Type B pancreatic cell (in vitro differentiated cells): ENCODE results near the gene NDFIP2. TPM values are rescaled to one million over a fixed set of nuclear protein-coding genes. Genes with fewer than 3 reads are reported as not detected.

Source experiments
- DNase-seq: peaks from one replicate; pipeline ENCODE4 v3.0.0; 2021; ENCODE audit warnings: mixed read lengths; ENCODE audit not compliant: unreplicated experiment; ENCODE audit errors: extremely low spot score
- H3K27ac Mint-ChIP-seq: 2 replicates; pipeline ENCODE4 v1.8.0; 2021; ENCODE audit warnings: mild to moderate bottlenecking, mixed read lengths
- H3K27me3 Mint-ChIP-seq: 2 replicates; pipeline ENCODE4 v1.8.0; 2021; ENCODE audit warnings: mixed read lengths
- H3K36me3 Mint-ChIP-seq: 2 replicates; pipeline ENCODE4 v1.8.0; 2021; ENCODE audit warnings: mixed read lengths
- H3K4me1 Mint-ChIP-seq: one replicate; pipeline ENCODE4 v1.8.0; 2021; ENCODE audit warnings: mixed read lengths; ENCODE audit not compliant: unreplicated experiment
- H3K4me3 Mint-ChIP-seq: 2 replicates; pipeline ENCODE4 v1.8.0; 2021; ENCODE audit warnings: mild to moderate bottlenecking, mixed read lengths
- H3K9me3 Mint-ChIP-seq: 2 replicates; pipeline ENCODE4 v1.8.0; 2021; ENCODE audit warnings: mixed read lengths
- total RNA-seq: library from RNA; stranded (reverse); gene quantifications from 2 replicates; pipeline ENCODE4 v1.2.1, GENCODE V29; 2021; ENCODE audit warnings: low replicate concordance
- TF ChIP-seq, protein P1 (sequence below): fragments of 200-600 bp; sonication (generic); conservative IDR thresholded peaks from 2 replicates; pipeline ENCODE4 v1.5.0; 2021; ENCODE audit warnings: antibody characterized with exemption, mild to moderate bottlenecking

Gene NDFIP2
- total RNA-seq, 1 donor from 2014 or later, result 41.7 TPM

DNA sequence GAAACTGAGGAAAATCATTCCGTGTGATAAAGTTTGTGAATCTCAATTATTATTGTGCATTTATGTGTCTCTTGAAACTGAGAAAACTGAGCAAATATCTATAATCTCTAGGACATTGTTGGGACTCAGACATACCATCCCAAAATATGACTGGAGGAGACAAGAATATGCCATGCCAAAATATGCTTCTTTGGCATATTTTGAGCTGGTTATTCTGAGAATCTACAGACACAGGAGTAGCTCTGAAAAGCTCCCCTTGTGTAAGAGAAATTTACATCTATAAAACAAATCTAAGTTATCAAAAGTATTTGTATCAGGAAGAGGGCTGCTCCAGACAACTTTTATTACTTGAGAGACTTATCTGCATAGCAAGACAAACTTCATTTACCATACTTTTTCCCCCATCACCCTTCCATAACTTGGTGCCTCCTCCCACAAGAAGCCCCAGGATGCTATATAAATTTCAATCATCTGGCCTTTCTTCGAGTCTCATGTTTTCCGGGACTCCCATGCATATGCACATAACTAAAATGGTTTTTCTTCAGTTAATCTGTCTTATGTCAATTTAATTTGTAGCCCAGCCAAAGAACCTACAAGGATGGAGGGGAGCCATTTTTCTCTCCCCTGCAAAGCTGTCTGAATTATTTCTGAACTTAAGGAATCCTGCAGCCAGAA lies 28.6 kb upstream of the NDFIP2 start:
- no peak overlapping the region for H3K27ac Mint-ChIP-seq
- no peaks in the 10 kb centered on the region for H3K27me3 Mint-ChIP-seq
- peaks cover 5% of the 10 kb centered on the region for H3K9me3 Mint-ChIP-seq
- peaks cover 3% of the 10 kb centered on the region for H3K36me3 Mint-ChIP-seq
- no peak for DNase-seq
- H3K4me3 Mint-ChIP-seq, result no peak overlapping the region
- H3K4me1 Mint-ChIP-seq, result peaks cover 5% of the 10 kb centered on the region
- TF ChIP-seq, protein P1, sequence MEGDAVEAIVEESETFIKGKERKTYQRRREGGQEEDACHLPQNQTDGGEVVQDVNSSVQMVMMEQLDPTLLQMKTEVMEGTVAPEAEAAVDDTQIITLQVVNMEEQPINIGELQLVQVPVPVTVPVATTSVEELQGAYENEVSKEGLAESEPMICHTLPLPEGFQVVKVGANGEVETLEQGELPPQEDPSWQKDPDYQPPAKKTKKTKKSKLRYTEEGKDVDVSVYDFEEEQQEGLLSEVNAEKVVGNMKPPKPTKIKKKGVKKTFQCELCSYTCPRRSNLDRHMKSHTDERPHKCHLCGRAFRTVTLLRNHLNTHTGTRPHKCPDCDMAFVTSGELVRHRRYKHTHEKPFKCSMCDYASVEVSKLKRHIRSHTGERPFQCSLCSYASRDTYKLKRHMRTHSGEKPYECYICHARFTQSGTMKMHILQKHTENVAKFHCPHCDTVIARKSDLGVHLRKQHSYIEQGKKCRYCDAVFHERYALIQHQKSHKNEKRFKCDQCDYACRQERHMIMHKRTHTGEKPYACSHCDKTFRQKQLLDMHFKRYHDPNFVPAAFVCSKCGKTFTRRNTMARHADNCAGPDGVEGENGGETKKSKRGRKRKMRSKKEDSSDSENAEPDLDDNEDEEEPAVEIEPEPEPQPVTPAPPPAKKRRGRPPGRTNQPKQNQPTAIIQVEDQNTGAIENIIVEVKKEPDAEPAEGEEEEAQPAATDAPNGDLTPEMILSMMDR, result no peak

DNA sequence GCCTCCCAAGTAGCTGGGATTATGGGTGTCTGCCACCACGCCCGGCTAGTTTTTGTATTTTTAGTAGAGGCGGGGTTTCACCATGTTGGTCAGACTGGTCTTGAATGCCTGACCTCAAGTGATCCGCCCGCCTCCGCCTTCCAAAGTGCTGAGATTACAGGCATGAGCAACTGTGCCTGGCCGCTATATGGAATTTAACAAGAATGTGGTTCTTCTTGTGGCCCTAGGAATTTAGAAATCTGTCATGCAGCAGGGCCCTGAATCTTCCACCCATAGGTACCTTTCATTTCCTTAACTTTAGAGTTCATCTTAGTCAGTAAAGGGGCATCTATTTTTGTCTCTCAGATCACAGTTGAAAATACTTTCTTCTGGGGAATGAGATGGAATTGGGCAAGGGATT lies 25.6 kb upstream of the NDFIP2 start:
- no peaks in the 10 kb centered on the region for H3K27me3 Mint-ChIP-seq
- H3K4me1 Mint-ChIP-seq, result peaks cover 13% of the 10 kb centered on the region
- peak overlapping the region; percentile 18 for H3K4me3 Mint-ChIP-seq
- TF ChIP-seq, protein P1, result no peak
- peak overlapping the region; percentile 91 for H3K27ac Mint-ChIP-seq
- H3K9me3 Mint-ChIP-seq, result peaks cover 11% of the 10 kb centered on the region
- peaks cover 3% of the 10 kb centered on the region for H3K36me3 Mint-ChIP-seq
- DNase-seq, result no peak

GRCh38 chr13:79456051-79456450 lies 24.9 kb upstream of the NDFIP2 start:
- H3K27me3 Mint-ChIP-seq, result no peaks in the 10 kb centered on the region
- peak overlapping the region; percentile 91 for H3K27ac Mint-ChIP-seq
- H3K9me3 Mint-ChIP-seq, result peaks cover 11% of the 10 kb centered on the region
- TF ChIP-seq, protein P1, result no peak
- peaks cover 13% of the 10 kb centered on the region for H3K4me1 Mint-ChIP-seq
- DNase-seq, result no peak
- H3K4me3 Mint-ChIP-seq, result no peak overlapping the region
- peaks cover 3% of the 10 kb centered on the region for H3K36me3 Mint-ChIP-seq

- Mint-ChIP-seq H3K27ac (peak overlapping the region; percentile 68), H3K36me3 (peaks cover 3% of the 10 kb centered on the region), H3K4me3 (no peak overlapping the region), H3K9me3 (peaks cover 11% of the 10 kb centered on the region), H3K27me3 (no peaks in the 10 kb centered on the region), H3K4me1 (peaks cover 13% of the 10 kb centered on the region)
- TF ChIP-seq, protein P1, result no peak
- DNase-seq, result no peak
These were observed 24.1 kb upstream of the NDFIP2 start for GRCh38 chr13:79456656-79457365.

- no peak for DNase-seq
- no peaks in the 10 kb centered on the region for H3K27me3 Mint-ChIP-seq
- peaks cover 13% of the 10 kb centered on the region for H3K4me1 Mint-ChIP-seq
- H3K27ac Mint-ChIP-seq, result peak overlapping the region; percentile 68
- TF ChIP-seq, protein P1, result no peak
- peaks cover 3% of the 10 kb centered on the region for H3K36me3 Mint-ChIP-seq
- no peak overlapping the region for H3K4me3 Mint-ChIP-seq
- H3K9me3 Mint-ChIP-seq, result peaks cover 11% of the 10 kb centered on the region
These were observed 23.6 kb upstream of the NDFIP2 start for GRCh38 chr13:79457390-79457789.
